Skeletal muscle satellite cell (primary cell): ENCODE measurements around the gene BAZ2B.
"Not testable (repeated sequence)": the region's sequence is repeated elsewhere in the genome, so short reads cannot be mapped to it uniquely, and the experiment has no call there.

ENCODE experiments used
- H3K27me3 ChIP-seq: 2 replicates; pipeline ENCODE4 v1.7.0; 2013; ENCODE audit warnings: low read length; ENCODE audit not compliant: control insufficient read depth, insufficient read depth
- H3K36me3 ChIP-seq: 2 replicates; pipeline ENCODE4 v1.7.0; 2013; ENCODE audit warnings: mild to moderate bottlenecking, control low read depth, low read length; ENCODE audit not compliant: insufficient read depth
- H3K4me1 ChIP-seq: 2 replicates; pipeline ENCODE4 v1.7.0; 2013; ENCODE audit warnings: low read length; ENCODE audit not compliant: control insufficient read depth, insufficient read depth
- H3K4me2 ChIP-seq: 2 replicates; pipeline ENCODE4 v1.7.0; 2013; ENCODE audit warnings: mild to moderate bottlenecking, low read length
- H3K4me3 ChIP-seq: 2 replicates; pipeline ENCODE4 v1.7.0; 2013; ENCODE audit warnings: low read length
- H3K9ac ChIP-seq: 2 replicates; pipeline ENCODE4 v1.7.0; 2013; ENCODE audit warnings: mild to moderate bottlenecking, low read depth, low read length, moderate library complexity
- H3K9me3 ChIP-seq: replicated peaks from 2 replicates; pipeline ENCODE4 v1.7.0; 2013; ENCODE audit warnings: mild to moderate bottlenecking, control low read depth, low read length

Gene BAZ2B

DNA sequence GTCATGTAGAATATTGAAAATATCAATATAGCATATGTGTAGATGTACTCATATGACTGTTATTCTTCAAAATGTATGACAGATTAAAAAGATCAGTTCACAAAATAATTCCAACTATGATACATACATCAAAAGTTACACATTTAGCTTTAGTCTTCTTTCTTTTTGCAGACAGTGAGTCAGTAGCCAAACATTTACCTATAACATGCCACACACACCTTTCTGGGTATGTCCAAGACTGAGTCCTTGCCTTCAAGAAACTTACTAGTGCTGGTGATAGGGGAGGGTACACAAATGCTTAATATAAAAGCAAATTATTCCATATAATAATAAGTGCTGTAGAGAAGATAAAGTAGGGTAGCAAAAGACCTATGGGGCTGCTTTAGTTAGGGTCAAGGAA, 176.9 kb downstream of the BAZ2B start:
- no peaks in the 10 kb centered on the region for H3K27me3 ChIP-seq
- no peak overlapping the region for H3K9ac ChIP-seq
- no peak overlapping the region for H3K4me3 ChIP-seq
- no peaks in the 10 kb centered on the region for H3K4me1 ChIP-seq
- H3K4me2 ChIP-seq = no peak overlapping the region
- H3K36me3 ChIP-seq = peaks cover 13% of the 10 kb centered on the region
- H3K9me3 ChIP-seq = no peaks in the 10 kb centered on the region

DNA sequence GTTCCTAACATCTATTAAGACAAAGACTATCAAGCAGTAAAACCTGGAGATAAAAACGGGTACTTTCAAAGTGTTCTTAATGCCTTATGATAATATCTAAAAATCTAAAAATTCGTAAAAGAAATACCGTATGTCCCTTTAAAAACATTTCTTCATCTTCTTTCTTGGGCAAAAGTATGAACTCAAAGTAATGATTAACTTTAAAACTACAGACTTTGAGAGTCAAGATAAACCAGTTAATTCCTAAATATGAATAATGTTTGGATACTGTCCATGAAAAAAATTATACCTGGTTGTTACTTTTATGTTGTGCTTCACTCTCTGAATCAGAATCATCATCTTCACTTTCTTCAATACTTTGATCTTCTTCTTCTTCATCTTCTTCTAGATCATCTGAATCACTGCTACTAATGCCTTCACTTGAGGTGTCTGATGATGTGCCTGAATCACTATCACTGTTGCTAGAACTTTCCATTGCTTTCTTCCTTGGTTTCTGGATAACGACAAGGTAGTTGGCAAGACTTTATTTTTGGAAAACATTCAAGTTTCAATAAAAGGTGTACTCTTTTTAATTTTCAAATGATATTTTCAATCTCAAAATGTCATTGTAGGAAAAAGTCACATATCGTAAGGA, 177.5 kb downstream of the BAZ2B start:
- H3K4me2 ChIP-seq = no peak overlapping the region
- no peaks in the 10 kb centered on the region for H3K4me1 ChIP-seq
- H3K36me3 ChIP-seq = peaks cover 11% of the 10 kb centered on the region
- no peak overlapping the region for H3K4me3 ChIP-seq
- no peaks in the 10 kb centered on the region for H3K27me3 ChIP-seq
- no peak overlapping the region for H3K9ac ChIP-seq
- H3K9me3 ChIP-seq = no peaks in the 10 kb centered on the region

DNA sequence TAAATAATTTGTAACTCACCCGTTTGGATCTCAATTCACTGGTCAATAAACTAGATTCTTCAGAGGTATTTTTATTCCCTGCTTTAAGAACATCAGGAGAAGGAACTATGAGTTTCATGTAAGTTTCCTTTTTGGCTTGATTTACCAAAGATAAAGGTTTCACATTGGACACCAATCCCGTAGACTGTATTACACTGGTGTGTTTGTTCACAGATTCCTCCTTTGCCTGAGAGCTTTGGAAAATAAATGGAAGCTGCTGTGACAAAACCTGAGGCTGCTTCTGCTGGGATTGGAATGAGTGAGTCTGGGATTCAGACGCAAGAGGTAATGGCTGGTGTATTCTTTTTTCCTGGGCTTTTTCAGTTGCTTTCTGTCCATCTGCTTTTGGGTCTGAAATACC, 178.1 kb downstream of the BAZ2B start:
- peaks cover 6% of the 10 kb centered on the region for H3K36me3 ChIP-seq
- H3K4me2 ChIP-seq = no peak overlapping the region
- H3K4me3 ChIP-seq = no peak overlapping the region
- no peaks in the 10 kb centered on the region for H3K9me3 ChIP-seq
- no peaks in the 10 kb centered on the region for H3K27me3 ChIP-seq
- H3K9ac ChIP-seq = no peak overlapping the region
- H3K4me1 ChIP-seq = no peaks in the 10 kb centered on the region

DNA sequence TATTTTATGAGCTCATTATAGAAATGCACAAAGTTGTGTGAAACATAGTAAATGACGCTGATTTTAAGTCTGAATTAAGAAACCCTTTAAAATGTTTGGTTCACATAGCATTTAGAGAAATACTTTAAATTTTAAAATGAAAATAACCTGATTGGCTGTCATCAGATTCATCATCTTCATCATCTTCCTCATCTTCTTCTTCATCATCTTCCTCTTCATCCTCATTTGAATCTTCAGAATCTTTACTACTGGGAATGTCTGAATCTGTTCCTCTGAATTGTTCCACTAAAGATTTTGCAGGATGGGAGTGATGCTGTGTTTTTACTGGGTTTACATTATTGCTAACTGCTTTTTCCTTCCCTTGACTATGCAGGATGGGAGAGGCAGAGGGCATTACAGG, 183.7 kb downstream of the BAZ2B start:
- H3K4me2 ChIP-seq = no peak overlapping the region
- peaks cover 11% of the 10 kb centered on the region for H3K36me3 ChIP-seq
- no peaks in the 10 kb centered on the region for H3K9me3 ChIP-seq
- H3K9ac ChIP-seq = no peak overlapping the region
- no peaks in the 10 kb centered on the region for H3K4me1 ChIP-seq
- no peaks in the 10 kb centered on the region for H3K27me3 ChIP-seq
- H3K4me3 ChIP-seq = no peak overlapping the region

DNA sequence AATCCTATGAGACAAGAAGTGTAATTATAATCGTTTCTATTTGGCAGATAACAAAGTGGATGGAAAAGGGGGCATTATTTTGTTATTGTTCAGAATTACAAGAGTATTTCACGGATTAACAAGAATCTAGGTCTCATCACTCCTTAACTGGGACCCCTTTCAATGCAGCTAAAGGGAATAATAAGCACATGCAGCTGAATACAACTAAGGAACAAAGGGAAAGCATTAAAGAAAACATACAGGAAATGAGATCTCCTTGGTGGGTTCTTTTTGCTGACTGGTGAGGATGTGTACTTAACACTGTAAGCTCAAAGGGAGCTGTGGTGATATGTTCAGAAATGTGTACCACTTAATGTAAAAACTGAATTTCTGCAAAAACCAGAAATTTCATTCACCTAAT, 189.3 kb downstream of the BAZ2B start:
- no peak overlapping the region for H3K9ac ChIP-seq
- no peaks in the 10 kb centered on the region for H3K27me3 ChIP-seq
- H3K4me3 ChIP-seq = no peak overlapping the region
- no peaks in the 10 kb centered on the region for H3K9me3 ChIP-seq
- H3K4me2 ChIP-seq = no peak overlapping the region
- no peaks in the 10 kb centered on the region for H3K4me1 ChIP-seq
- peaks cover 11% of the 10 kb centered on the region for H3K36me3 ChIP-seq

DNA sequence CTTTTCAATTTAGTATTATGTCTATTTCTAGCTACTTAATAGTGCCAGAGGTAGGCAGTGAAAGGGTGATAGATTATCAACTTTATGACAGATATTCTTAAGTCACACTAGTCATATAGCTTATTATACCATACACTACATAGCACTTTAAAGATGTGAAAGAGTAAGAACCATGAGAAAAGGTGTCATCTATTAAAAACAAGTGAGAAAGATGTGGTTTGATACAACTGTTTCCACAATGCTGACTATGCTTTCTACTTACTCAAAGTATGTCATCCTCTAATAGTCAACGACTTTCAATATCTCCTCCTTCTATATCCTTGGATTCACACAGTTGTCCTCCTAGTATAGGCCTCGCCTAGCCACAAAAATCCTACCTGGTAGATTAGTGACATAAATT, 196.9 kb downstream of the BAZ2B start:
- Histone ChIP-seq H3K4me2 (no peak overlapping the region), H3K4me1 (no peaks in the 10 kb centered on the region), H3K9me3 (no peaks in the 10 kb centered on the region), H3K4me3 (no peak overlapping the region), H3K36me3 (no peaks in the 10 kb centered on the region), H3K27me3 (no peaks in the 10 kb centered on the region), H3K9ac (no peak overlapping the region)

DNA sequence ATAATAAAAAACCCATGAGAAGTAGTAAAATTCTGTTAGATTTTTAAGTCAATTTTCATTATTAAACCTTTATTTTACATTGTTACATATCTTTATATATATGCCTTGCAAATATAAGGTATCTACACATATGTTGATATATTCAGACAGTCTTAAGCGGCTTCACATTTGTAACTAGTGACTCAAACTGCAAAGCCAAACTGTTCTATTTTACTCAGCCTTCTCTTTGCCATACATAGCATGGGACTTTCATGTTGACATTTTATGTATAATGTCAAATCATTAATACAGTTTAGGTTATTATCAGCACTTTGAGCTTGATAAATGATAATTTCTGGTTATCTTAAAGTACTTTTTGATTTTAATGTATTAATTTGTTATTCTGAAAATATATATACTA, 204.9 kb downstream of the BAZ2B start:
- Histone ChIP-seq H3K4me1 (no peaks in the 10 kb centered on the region), H3K9ac (no peak overlapping the region), H3K27me3 (no peaks in the 10 kb centered on the region), H3K9me3 (no peaks in the 10 kb centered on the region), H3K4me2 (no peak overlapping the region), H3K36me3 (peaks cover 9% of the 10 kb centered on the region), H3K4me3 (no peak overlapping the region)

DNA sequence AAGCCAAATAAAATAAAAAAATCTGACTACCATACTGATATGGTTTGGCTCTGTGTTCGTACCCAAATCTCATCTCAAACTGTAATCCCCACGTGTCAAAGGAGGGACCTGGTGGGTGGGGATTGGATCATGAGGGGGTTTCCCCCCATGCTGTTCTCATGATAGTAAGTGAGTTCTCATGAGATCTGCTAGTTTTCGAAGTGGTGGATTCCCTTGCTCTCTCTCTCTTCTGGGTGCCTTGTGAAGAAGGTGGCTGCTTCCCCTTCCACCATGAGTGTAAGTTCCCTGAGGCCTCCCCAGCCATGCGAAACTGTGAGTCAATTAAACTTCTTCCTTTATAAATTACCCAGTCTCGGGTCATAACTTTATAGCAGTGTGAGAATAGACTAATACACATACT, 206.1 kb downstream of the BAZ2B start:
- Histone ChIP-seq H3K4me1 (no peaks in the 10 kb centered on the region), H3K4me3 (no peak overlapping the region), H3K36me3 (peaks cover 9% of the 10 kb centered on the region), H3K27me3 (no peaks in the 10 kb centered on the region), H3K9me3 (no peaks in the 10 kb centered on the region), H3K4me2 (no peak overlapping the region), H3K9ac (no peak overlapping the region)

DNA sequence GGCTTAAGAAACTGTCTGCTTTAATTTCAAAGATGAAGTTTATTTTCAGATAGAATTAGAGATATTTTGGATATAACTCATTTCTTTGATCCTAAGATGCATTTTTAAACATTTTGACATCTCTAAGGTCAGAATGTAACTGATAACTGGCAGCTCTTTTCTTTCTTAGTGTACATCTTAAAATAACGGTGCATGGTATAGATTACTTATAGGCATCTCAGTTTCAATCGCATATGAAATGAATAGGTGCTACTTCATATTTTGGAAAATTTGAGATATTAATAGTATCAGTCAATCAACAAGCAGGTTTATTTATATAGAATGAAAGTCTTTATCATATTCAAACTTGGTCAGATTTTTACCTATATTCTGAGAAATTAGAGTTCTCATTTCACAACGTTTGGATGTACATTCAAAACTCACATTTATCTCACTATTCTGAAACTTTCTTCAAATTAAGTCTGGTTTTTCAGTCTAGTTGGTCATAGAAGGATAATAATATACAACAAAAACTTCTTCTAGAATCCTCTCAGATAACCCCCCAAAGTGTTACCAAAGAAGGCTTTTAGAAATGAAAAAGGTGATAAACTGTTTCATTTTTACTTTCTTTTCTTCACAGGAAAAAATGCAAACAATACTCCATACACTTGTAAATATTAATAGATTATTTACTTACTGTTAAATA, 207.1 kb downstream of the BAZ2B start:
- H3K4me2 ChIP-seq = no peak overlapping the region
- H3K27me3 ChIP-seq = no peaks in the 10 kb centered on the region
- H3K9ac ChIP-seq = no peak overlapping the region
- no peaks in the 10 kb centered on the region for H3K9me3 ChIP-seq
- H3K36me3 ChIP-seq = peaks cover 13% of the 10 kb centered on the region
- no peaks in the 10 kb centered on the region for H3K4me1 ChIP-seq
- no peak overlapping the region for H3K4me3 ChIP-seq

DNA sequence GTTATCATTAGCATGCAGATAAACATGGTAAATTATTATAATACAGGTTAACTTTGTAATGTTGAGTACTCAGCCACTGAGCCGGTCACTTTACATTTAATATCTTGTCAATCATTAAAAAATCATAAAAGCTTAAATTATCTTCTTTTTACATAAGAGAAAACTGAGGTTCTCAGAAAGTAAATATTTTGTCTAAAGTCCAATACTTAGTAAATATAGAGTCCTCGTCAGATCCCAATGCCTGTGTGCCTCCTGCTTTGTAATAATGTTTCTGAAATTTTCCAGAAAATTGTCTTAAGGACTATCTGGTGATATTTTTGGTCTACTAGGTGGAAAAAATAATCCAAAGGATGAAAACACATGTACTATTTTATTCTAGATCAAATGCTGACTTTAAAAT, 213.6 kb downstream of the BAZ2B start:
- Histone ChIP-seq H3K4me3 (no peak overlapping the region), H3K27me3 (no peaks in the 10 kb centered on the region), H3K4me1 (no peaks in the 10 kb centered on the region), H3K4me2 (no peak overlapping the region), H3K36me3 (peaks cover 4% of the 10 kb centered on the region), H3K9ac (no peak overlapping the region), H3K9me3 (no peaks in the 10 kb centered on the region)

DNA sequence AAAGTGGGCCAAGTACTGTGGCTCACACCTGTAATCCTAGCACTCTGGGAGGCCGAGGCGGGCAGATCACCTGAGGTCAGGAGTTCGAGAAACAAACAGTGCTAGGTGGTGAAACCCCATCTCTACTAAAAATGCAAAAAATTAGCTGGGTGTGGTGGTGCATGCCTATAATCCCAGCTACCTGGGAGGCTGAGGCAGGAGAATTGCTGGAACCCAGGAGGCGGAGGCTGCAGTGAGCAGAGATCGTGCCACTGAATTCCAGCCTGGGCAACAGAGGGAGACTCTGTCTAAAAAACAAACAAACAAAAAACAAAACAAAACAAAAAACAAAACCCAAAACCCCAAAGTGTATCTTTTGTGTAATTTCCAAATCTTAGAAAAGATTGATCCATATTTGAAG, 214.2 kb downstream of the BAZ2B start:
- H3K4me3 ChIP-seq, H3K9ac ChIP-seq, H3K4me2 ChIP-seq, H3K27me3 ChIP-seq, H3K9me3 ChIP-seq, H3K36me3 ChIP-seq, H3K4me1 ChIP-seq: not testable (repeated sequence)

DNA sequence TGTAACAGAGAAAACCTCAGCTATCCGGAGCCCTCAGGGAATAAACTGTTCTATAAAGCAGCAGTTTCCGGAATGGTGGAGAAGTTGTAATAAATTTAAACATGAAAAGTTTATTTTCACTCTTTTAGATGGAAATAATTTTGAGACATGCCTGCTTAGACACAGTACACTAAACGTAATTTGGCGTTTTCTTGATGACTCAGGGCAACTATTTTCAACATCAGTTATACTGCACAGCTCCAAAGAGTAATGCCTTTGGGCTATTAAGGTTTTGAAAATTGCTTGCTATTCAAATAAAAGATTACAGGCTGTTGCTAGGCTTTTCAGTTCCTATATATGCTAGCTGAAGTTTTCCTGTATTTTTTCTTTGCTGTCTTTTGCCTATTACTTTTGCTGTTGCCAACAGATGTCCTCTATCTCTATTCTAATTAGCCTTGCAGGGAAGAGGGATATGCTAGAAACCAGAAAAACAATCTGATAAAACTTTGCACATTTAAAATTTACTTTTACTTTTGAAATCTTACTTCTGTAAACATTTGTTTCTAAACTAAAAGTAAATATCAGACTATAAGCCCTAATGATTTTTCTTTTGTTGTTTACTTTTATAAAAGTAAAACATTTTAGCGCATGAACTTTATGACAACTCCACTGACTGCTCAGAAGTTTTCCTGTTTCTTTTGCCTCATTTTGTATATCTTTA, 216.5 kb downstream of the BAZ2B start:
- H3K27me3 ChIP-seq = no peaks in the 10 kb centered on the region
- H3K4me3 ChIP-seq = no peak overlapping the region
- H3K36me3 ChIP-seq = peaks cover 3% of the 10 kb centered on the region
- H3K9ac ChIP-seq = no peak overlapping the region
- H3K9me3 ChIP-seq = no peaks in the 10 kb centered on the region
- no peaks in the 10 kb centered on the region for H3K4me1 ChIP-seq
- peak overlapping the region; percentile 32 for H3K4me2 ChIP-seq
